Activated CD8-positive, alpha-beta T cell treated with anti-CD3 and anti-CD28 coated beads for 36 hours (primary cell): ENCODE results near the gene CDH13. TPM values are rescaled to one million over a fixed set of nuclear protein-coding genes. Genes with fewer than 3 reads are reported as not detected.
A peak's percentile ranks its signal among the peaks of the same experiment; 100 is the strongest.

ENCODE experiments used
- ATAC-seq: fragments of 200-7000 bp; cut with Tn5 transposase; one replicate; pipeline ENCODE4 v1.10.0; 2021; ENCODE audit warnings: mild to moderate bottlenecking, moderate library complexity
- CTCF ChIA-PET: fragments of 350-600 bp; sonication (Branson Sonifier 250); formaldehyde crosslinking; loops from one replicate; lab custom pipeline; 2021; ENCODE audit warnings: antibody characterized with exemption; lab: Charles Lee
- POLR2A ChIA-PET: fragments of 350-600 bp; sonication (Branson Sonifier 250); formaldehyde crosslinking; loops from one replicate; lab custom pipeline; 2021; ENCODE audit warnings: antibody characterized with exemption; lab: Charles Lee
- DNase-seq: peaks from one replicate; pipeline ENCODE4 v3.0.0-alpha.2; 2020
- H3K27ac Mint-ChIP-seq: one replicate; pipeline ENCODE4 v1.8.0; 2021; ENCODE audit warnings: mild to moderate bottlenecking, mixed read lengths
- H3K27me3 Mint-ChIP-seq: one replicate; pipeline ENCODE4 v1.8.0; 2021; ENCODE audit warnings: mixed read lengths
- H3K36me3 Mint-ChIP-seq: one replicate; pipeline ENCODE4 v1.8.0; 2021; ENCODE audit warnings: low read depth, mixed read lengths
- H3K4me1 Mint-ChIP-seq: one replicate; pipeline ENCODE4 v1.8.0; 2021; ENCODE audit warnings: low read depth, mixed read lengths
- H3K4me3 Mint-ChIP-seq: one replicate; pipeline ENCODE4 v1.8.0; 2021; ENCODE audit warnings: mild to moderate bottlenecking, moderate library complexity, mixed read lengths
- H3K9me3 Mint-ChIP-seq: one replicate; pipeline ENCODE4 v1.8.0; 2021; ENCODE audit warnings: mixed read lengths
- intact Hi-C: fragments of 100-400 bp; cut with micrococcal nuclease; formaldehyde crosslinking; loops from one replicate; pipeline ENCODE4 v1.10.0; 2022
- total RNA-seq, 2 experiments: library from RNA; stranded (reverse); gene quantifications; one replicate each; pipeline ENCODE4 v1.2.3, GENCODE V29; 2021
- TF ChIP-seq, protein P1 (sequence below): fragments of 200-600 bp; IDR thresholded peaks from one replicate; pipeline ENCODE4 v1.8.0; 2022; ENCODE audit warnings: antibody characterized with exemption, mild to moderate bottlenecking

CDH13 gene
- total RNA-seq, 2 experiments from 2014 or later, result not detected

DNA sequence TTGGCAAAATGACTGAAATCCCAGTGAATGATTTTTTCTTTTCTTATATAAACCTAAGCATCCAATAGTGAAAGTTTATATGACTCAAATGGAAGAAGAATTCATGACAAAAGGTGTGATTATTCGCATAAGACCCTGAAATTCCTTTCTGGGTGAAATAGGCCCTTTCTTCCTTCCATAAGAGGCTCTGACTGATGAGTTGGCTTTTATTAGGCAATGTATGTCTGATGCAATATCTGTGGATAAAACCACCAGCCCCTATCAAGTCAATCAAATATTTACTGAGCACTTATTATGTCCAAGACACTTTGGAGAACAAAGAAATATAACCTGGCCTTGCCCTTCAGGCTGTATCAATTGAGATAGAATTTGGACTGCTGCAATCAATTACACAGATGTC, 316.6 kb downstream of the CDH13 start:
- Mint-ChIP-seq H3K9me3 (no peaks in the 10 kb centered on the region), H3K27ac (no peak overlapping the region), H3K27me3 (no peaks in the 10 kb centered on the region), H3K4me1 (peaks cover 6% of the 10 kb centered on the region), H3K4me3 (no peak overlapping the region), H3K36me3 (no peaks in the 10 kb centered on the region)
- no peak for DNase-seq
- CTCF ChIA-PET, result no interaction called here
- POLR2A ChIA-PET, result no interaction called here
- TF ChIP-seq, protein P1, sequence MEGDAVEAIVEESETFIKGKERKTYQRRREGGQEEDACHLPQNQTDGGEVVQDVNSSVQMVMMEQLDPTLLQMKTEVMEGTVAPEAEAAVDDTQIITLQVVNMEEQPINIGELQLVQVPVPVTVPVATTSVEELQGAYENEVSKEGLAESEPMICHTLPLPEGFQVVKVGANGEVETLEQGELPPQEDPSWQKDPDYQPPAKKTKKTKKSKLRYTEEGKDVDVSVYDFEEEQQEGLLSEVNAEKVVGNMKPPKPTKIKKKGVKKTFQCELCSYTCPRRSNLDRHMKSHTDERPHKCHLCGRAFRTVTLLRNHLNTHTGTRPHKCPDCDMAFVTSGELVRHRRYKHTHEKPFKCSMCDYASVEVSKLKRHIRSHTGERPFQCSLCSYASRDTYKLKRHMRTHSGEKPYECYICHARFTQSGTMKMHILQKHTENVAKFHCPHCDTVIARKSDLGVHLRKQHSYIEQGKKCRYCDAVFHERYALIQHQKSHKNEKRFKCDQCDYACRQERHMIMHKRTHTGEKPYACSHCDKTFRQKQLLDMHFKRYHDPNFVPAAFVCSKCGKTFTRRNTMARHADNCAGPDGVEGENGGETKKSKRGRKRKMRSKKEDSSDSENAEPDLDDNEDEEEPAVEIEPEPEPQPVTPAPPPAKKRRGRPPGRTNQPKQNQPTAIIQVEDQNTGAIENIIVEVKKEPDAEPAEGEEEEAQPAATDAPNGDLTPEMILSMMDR, result no peak
- intact Hi-C loops, result no loop called here
- no peak for ATAC-seq

DNA sequence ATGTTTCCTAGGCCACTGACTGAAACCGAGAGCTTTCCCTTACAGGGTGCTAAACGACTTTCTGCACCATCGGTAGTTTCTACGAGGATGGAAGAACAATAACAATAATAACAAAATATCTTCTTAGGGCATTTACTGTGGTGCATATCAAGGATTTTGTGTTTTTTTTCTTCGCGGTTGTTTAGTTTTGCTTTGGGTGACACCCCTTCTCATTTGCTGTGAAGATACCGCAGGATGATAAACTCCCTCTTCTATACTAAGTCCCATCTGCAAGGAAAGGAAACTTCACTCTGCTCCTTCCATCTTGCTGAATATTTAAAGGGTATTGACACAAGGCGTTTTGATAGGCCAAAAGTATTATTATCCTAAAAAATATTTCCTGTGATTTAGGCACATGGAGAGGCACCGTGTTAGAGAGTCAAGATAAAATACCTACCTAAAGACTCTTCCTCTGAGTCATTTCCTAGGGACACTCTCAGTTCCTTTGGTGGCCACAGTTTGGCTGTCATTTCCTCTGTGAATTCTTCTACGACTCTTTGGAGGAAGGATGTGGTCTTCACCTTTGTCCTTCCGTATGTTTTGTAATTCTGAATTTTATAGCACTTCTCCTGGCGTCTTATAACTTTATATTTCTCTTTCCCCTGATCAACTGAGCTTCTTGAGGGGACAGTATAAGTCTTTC, 318.8 kb downstream of the CDH13 start:
- TF ChIP-seq, protein P1, result no peak
- Mint-ChIP-seq H3K27ac (no peak overlapping the region), H3K27me3 (no peaks in the 10 kb centered on the region), H3K4me1 (peaks cover 6% of the 10 kb centered on the region), H3K4me3 (no peak overlapping the region), H3K36me3 (no peaks in the 10 kb centered on the region), H3K9me3 (no peaks in the 10 kb centered on the region)
- intact Hi-C loops, result no loop called here
- POLR2A ChIA-PET, result no interaction called here
- ATAC-seq (no peak), DNase-seq (peak; percentile 17)
- CTCF ChIA-PET, result no interaction called here

DNA sequence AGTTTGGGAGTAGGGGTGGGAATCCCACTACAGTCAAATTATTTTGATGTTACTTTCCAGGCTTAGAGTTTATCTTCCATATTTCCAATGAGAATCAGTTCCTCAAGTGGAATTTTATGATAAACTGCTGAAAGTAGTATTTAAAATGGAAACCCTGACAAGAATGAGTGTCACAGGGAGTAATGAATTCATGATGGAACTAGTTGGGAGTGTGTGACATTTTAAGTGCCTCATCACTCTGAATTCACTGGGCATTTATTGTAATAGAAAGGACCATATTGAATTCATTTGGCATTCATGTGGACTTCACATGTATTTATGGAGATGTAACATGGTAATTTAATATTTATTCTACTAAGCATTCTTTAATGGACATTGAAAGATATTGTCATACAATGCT, 320.9 kb downstream of the CDH13 start:
- H3K4me1 Mint-ChIP-seq, result peaks cover 6% of the 10 kb centered on the region
- no peak overlapping the region for H3K27ac Mint-ChIP-seq
- H3K27me3 Mint-ChIP-seq, result no peaks in the 10 kb centered on the region
- TF ChIP-seq, protein P1, result no peak
- POLR2A ChIA-PET, result interaction anchor here (1.1 kb wide), 1 partner anchor 8 kb away, joined by 5 read pairs; no protein-coding TSS in a partner anchor
- intact Hi-C loops, result no loop called here
- ATAC-seq, result no peak
- DNase-seq, result no peak
- CTCF ChIA-PET, result no interaction called here
- no peaks in the 10 kb centered on the region for H3K36me3 Mint-ChIP-seq
- H3K4me3 Mint-ChIP-seq, result no peak overlapping the region
- no peaks in the 10 kb centered on the region for H3K9me3 Mint-ChIP-seq

DNA sequence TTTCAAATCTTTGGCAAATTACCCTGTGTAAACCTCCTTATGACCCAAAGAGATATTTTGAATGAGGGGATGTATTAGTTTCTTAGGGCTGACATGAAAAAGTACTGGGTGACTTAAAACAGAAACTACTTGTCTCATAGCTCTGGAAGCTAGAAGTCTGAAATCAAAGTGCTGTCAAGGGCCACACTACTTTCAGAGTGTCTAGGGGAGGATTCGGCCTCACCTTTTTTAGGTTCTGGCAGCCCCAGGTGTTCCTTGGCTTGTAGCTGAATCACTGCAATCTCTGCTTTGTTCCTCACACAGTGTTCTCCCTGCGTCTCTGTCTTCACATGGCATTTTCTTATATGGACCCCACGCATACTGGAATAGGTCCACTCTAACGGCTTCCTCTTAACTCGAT, 322.2 kb downstream of the CDH13 start:
- POLR2A ChIA-PET, result no interaction called here
- TF ChIP-seq, protein P1, result no peak
- Mint-ChIP-seq H3K36me3 (no peaks in the 10 kb centered on the region), H3K4me3 (no peak overlapping the region), H3K4me1 (peaks cover 6% of the 10 kb centered on the region), H3K27me3 (no peaks in the 10 kb centered on the region), H3K9me3 (no peaks in the 10 kb centered on the region), H3K27ac (no peak overlapping the region)
- CTCF ChIA-PET, result no interaction called here
- ATAC-seq, result no peak
- no peak for DNase-seq
- intact Hi-C loops, result no loop called here

DNA sequence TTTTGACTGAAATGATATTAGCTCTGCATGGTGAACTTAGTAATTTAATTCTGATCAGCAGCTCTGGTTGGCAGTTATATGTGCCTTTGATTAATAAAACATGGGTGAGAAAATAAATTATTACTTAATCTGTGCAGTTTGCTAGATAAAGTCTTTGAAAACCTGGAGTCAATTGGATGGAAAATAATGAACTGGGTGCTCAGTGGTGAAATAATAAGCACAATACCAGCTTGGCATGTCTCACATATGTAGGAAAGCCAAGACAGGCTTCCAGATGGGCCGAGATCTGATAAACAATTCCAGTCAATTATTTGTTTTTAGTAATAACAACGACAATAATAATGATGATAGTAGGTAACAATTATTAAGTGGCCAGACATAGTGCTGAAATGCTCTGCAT, 326.7 kb downstream of the CDH13 start:
- no peaks in the 10 kb centered on the region for H3K27me3 Mint-ChIP-seq
- TF ChIP-seq, protein P1, result no peak
- no peaks in the 10 kb centered on the region for H3K9me3 Mint-ChIP-seq
- ATAC-seq (no peak), DNase-seq (no peak)
- H3K4me1 Mint-ChIP-seq, result no peaks in the 10 kb centered on the region
- CTCF ChIA-PET, result no interaction called here
- POLR2A ChIA-PET, result interaction anchor here (0.5 kb wide), 1 partner anchor 1716 kb away, joined by 3 read pairs; no protein-coding TSS in a partner anchor
- no peaks in the 10 kb centered on the region for H3K36me3 Mint-ChIP-seq
- no peak overlapping the region for H3K4me3 Mint-ChIP-seq
- intact Hi-C loops, result no loop called here
- H3K27ac Mint-ChIP-seq, result no peak overlapping the region
